HEK293 (cell line): ENCODE results near the gene SBF2.

Experiments
- GLIS2 ChIP-seq: fragments of 450-650 bp; formaldehyde crosslinking; IDR thresholded peaks from 2 replicates; pipeline ENCODE4 v1.5.1; 2016; ENCODE audit warnings: missing biosample characterization, missing genetic modification characterization
- RBAK ChIP-seq: fragments of 450-650 bp; formaldehyde crosslinking; IDR thresholded peaks from 2 replicates; pipeline ENCODE4 v1.5.1; 2016; ENCODE audit warnings: missing biosample characterization, missing genetic modification characterization
- SP7 ChIP-seq: fragments of 450-650 bp; formaldehyde crosslinking; IDR thresholded peaks from 2 replicates; pipeline ENCODE4 v1.5.1; 2016; ENCODE audit warnings: missing biosample characterization, missing genetic modification characterization
- TRIM28 ChIP-seq: IDR thresholded peaks from 2 replicates; pipeline ENCODE4 v1.6.1; 2011; ENCODE audit warnings: low read length, control low read depth, borderline replicate concordance
- ZBTB8A ChIP-seq: fragments of 450-650 bp; formaldehyde crosslinking; IDR thresholded peaks from 2 replicates; pipeline ENCODE4 v1.5.1; 2016; ENCODE audit warnings: missing biosample characterization, missing genetic modification characterization
- ZIC2 ChIP-seq: fragments of 450-650 bp; formaldehyde crosslinking; IDR thresholded peaks from 2 replicates; pipeline ENCODE4 v1.5.1; 2016; ENCODE audit warnings: missing biosample characterization, missing genetic modification characterization
- ZNF114 ChIP-seq: fragments of 450-650 bp; formaldehyde crosslinking; IDR thresholded peaks from 2 replicates; pipeline ENCODE4 v1.5.0; 2017; ENCODE audit warnings: missing biosample characterization, missing genetic modification characterization
- ZNF133 ChIP-seq: fragments of 450-650 bp; formaldehyde crosslinking; IDR thresholded peaks from 2 replicates; pipeline ENCODE4 v1.5.1; 2016; ENCODE audit warnings: missing biosample characterization, missing genetic modification characterization
- ZNF140 ChIP-seq: fragments of 450-650 bp; formaldehyde crosslinking; IDR thresholded peaks from 2 replicates; pipeline ENCODE4 v1.5.1; 2016; ENCODE audit warnings: missing biosample characterization, missing genetic modification characterization
- ZNF169 ChIP-seq: fragments of 450-650 bp; formaldehyde crosslinking; IDR thresholded peaks from 2 replicates; pipeline ENCODE4 v1.5.1; 2016; ENCODE audit warnings: missing biosample characterization, missing genetic modification characterization
- ZNF174 ChIP-seq: fragments of 450-650 bp; formaldehyde crosslinking; IDR thresholded peaks from 2 replicates; pipeline ENCODE4 v1.5.0; 2017; ENCODE audit warnings: missing biosample characterization, mild to moderate bottlenecking, missing genetic modification characterization
- ZNF311 ChIP-seq: fragments of 450-650 bp; formaldehyde crosslinking; IDR thresholded peaks from 2 replicates; pipeline ENCODE4 v1.5.1; 2017; ENCODE audit warnings: missing biosample characterization, missing genetic modification characterization, borderline replicate concordance
- ZNF37A ChIP-seq: fragments of 450-650 bp; IDR thresholded peaks from 2 replicates; pipeline ENCODE4 v1.5.1; 2018; ENCODE audit warnings: missing biosample characterization, missing genetic modification characterization
- ZNF404 ChIP-seq: fragments of 450-650 bp; formaldehyde crosslinking; IDR thresholded peaks from 2 replicates; pipeline ENCODE4 v1.5.1; 2017; ENCODE audit warnings: missing biosample characterization, missing genetic modification characterization
- ZNF423 ChIP-seq: fragments of 450-650 bp; formaldehyde crosslinking; IDR thresholded peaks from 2 replicates; pipeline ENCODE4 v1.5.1; 2016; ENCODE audit warnings: missing biosample characterization, missing genetic modification characterization
- ZNF626 ChIP-seq: fragments of 450-650 bp; sonication (Bioruptor Pico); formaldehyde crosslinking; IDR thresholded peaks from 2 replicates; pipeline ENCODE4 v1.5.1; 2018; ENCODE audit warnings: missing biosample characterization, missing genetic modification characterization, inconsistent platforms
- ZNF677 ChIP-seq: fragments of 450-650 bp; IDR thresholded peaks from 2 replicates; pipeline ENCODE4 v1.5.0; 2018; ENCODE audit warnings: missing biosample characterization, mild to moderate bottlenecking, missing genetic modification characterization, moderate library complexity
- ZNF701 ChIP-seq: fragments of 450-650 bp; formaldehyde crosslinking; IDR thresholded peaks from 2 replicates; pipeline ENCODE4 v1.5.1; 2016; ENCODE audit warnings: missing biosample characterization, missing genetic modification characterization
- ZSCAN16 ChIP-seq: fragments of 450-650 bp; formaldehyde crosslinking; IDR thresholded peaks from 2 replicates; pipeline ENCODE4 v1.5.1; 2016; ENCODE audit warnings: missing biosample characterization, missing genetic modification characterization
- TF ChIP-seq, protein P1 (sequence below): fragments of 450-650 bp; formaldehyde crosslinking; conservative IDR thresholded peaks from 2 replicates; pipeline ENCODE4 v1.5.1; 2016; ENCODE audit warnings: low read depth, missing biosample characterization, missing genetic modification characterization
- TF ChIP-seq, protein P2 (sequence below): fragments of 450-650 bp; formaldehyde crosslinking; IDR thresholded peaks from 2 replicates; pipeline ENCODE4 v1.5.1; 2016; ENCODE audit warnings: missing biosample characterization, missing genetic modification characterization
- TF ChIP-seq, protein P3 (sequence below): fragments of 450-650 bp; formaldehyde crosslinking; IDR thresholded peaks from 2 replicates; pipeline ENCODE4 v1.5.1; 2016; ENCODE audit warnings: missing biosample characterization, missing genetic modification characterization
- TF ChIP-seq, protein P4 (sequence below): fragments of 450-650 bp; formaldehyde crosslinking; IDR thresholded peaks from 2 replicates; pipeline ENCODE4 v1.5.1; 2017; ENCODE audit warnings: missing biosample characterization, missing genetic modification characterization
- TF ChIP-seq, protein P5 (sequence below): fragments of 450-650 bp; formaldehyde crosslinking; IDR thresholded peaks from 2 replicates; pipeline ENCODE4 v1.5.1; 2016; ENCODE audit warnings: missing biosample characterization, missing genetic modification characterization, borderline replicate concordance
- TF ChIP-seq, protein P6 (sequence below): fragments of 450-650 bp; IDR thresholded peaks from 2 replicates; pipeline ENCODE4 v1.5.1; 2018; ENCODE audit warnings: missing biosample characterization, mild to moderate bottlenecking, missing genetic modification characterization

Gene SBF2

DNA sequence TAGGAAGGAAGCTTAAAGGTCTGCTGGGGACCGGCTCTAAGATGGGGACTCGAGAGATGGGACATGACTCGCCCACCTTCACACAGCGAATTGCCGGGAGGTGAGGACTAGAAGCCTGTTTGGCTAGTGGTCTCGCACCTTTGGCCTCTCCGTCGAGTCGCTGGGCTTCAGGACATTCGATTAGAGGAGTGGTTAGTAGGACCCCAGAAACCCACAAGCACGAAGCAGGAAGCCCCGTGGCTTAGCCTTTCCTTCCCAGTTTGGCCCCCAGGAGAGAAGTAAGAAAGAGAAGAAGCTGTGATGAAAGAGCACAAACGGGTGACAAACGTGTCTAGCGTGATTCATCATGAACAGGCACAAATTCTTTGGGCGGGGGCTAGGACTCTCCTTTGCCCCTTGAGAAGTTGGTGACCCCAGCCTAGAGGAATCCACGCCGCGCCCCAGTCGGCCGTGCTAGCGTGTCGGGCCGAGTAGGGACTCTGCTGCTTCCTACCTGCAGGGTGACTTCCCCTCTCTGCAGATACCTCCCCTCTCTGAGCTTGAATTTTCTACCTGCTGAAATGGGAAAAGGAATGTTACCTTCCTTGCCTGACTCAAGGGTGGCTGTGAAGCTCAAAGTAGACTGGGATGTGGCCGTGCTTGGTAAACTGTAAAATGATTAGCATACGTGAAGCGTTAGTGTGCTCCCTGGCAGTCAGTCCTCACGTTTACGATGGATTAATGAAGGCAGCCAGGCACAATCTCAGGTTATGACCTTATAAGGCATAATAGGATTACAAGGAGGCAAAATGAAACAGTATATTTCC lies 9.7 kb upstream of the SBF2 start (continued):
- TF ChIP-seq, protein P1, sequence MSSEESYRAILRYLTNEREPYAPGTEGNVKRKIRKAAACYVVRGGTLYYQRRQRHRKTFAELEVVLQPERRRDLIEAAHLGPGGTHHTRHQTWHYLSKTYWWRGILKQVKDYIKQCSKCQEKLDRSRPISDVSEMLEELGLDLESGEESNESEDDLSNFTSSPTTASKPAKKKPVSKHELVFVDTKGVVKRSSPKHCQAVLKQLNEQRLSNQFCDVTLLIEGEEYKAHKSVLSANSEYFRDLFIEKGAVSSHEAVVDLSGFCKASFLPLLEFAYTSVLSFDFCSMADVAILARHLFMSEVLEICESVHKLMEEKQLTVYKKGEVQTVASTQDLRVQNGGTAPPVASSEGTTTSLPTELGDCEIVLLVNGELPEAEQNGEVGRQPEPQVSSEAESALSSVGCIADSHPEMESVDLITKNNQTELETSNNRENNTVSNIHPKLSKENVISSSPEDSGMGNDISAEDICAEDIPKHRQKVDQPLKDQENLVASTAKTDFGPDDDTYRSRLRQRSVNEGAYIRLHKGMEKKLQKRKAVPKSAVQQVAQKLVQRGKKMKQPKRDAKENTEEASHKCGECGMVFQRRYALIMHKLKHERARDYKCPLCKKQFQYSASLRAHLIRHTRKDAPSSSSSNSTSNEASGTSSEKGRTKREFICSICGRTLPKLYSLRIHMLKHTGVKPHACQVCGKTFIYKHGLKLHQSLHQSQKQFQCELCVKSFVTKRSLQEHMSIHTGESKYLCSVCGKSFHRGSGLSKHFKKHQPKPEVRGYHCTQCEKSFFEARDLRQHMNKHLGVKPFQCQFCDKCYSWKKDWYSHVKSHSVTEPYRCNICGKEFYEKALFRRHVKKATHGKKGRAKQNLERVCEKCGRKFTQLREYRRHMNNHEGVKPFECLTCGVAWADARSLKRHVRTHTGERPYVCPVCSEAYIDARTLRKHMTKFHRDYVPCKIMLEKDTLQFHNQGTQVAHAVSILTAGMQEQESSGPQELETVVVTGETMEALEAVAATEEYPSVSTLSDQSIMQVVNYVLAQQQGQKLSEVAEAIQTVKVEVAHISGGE (tag by site-specific recombination) = no peak; the same call in 1 of the 2 replicates
- TF ChIP-seq, protein P2, sequence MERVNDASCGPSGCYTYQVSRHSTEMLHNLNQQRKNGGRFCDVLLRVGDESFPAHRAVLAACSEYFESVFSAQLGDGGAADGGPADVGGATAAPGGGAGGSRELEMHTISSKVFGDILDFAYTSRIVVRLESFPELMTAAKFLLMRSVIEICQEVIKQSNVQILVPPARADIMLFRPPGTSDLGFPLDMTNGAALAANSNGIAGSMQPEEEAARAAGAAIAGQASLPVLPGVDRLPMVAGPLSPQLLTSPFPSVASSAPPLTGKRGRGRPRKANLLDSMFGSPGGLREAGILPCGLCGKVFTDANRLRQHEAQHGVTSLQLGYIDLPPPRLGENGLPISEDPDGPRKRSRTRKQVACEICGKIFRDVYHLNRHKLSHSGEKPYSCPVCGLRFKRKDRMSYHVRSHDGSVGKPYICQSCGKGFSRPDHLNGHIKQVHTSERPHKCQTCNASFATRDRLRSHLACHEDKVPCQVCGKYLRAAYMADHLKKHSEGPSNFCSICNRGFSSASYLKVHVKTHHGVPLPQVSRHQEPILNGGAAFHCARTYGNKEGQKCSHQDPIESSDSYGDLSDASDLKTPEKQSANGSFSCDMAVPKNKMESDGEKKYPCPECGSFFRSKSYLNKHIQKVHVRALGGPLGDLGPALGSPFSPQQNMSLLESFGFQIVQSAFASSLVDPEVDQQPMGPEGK = peak; percentile 51
- TF ChIP-seq, protein P3, sequence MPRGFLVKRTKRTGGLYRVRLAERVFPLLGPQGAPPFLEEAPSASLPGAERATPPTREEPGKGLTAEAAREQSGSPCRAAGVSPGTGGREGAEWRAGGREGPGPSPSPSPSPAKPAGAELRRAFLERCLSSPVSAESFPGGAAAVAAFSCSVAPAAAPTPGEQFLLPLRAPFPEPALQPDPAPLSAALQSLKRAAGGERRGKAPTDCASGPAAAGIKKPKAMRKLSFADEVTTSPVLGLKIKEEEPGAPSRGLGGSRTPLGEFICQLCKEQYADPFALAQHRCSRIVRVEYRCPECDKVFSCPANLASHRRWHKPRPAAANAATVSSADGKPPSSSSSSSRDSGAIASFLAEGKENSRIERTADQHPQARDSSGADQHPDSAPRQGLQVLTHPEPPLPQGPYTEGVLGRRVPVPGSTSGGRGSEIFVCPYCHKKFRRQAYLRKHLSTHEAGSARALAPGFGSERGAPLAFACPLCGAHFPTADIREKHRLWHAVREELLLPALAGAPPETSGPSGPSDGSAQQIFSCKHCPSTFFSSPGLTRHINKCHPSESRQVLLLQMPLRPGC = no peak
- TF ChIP-seq ZSCAN16 (tag by site-specific recombination) = no peak
- no peak for TF ChIP-seq ZNF37A (tag by site-specific recombination)
- TF ChIP-seq ZNF140 (tag by site-specific recombination) = no peak
- TF ChIP-seq ZNF677 (tag by site-specific recombination) = no peak
- peak; percentile 22; the same call in 1 of the 2 replicates for TF ChIP-seq SP7 (tag by site-specific recombination)
- TF ChIP-seq ZNF404 (tag by site-specific recombination) = no peak
- no peak for TF ChIP-seq RBAK
- no peak for TF ChIP-seq ZBTB8A (tag by site-specific recombination)
- TF ChIP-seq ZNF311 (tag by site-specific recombination) = no peak
- TF ChIP-seq, protein P4, sequence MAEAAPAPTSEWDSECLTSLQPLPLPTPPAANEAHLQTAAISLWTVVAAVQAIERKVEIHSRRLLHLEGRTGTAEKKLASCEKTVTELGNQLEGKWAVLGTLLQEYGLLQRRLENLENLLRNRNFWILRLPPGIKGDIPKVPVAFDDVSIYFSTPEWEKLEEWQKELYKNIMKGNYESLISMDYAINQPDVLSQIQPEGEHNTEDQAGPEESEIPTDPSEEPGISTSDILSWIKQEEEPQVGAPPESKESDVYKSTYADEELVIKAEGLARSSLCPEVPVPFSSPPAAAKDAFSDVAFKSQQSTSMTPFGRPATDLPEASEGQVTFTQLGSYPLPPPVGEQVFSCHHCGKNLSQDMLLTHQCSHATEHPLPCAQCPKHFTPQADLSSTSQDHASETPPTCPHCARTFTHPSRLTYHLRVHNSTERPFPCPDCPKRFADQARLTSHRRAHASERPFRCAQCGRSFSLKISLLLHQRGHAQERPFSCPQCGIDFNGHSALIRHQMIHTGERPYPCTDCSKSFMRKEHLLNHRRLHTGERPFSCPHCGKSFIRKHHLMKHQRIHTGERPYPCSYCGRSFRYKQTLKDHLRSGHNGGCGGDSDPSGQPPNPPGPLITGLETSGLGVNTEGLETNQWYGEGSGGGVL (tag by site-specific recombination) = no peak
- no peak for TF ChIP-seq ZNF169
- TF ChIP-seq GLIS2 (tag by site-specific recombination) = 0 out of 2 replicates have a peak, but pooled peaks have one; percentile 19
- TF ChIP-seq, protein P5, sequence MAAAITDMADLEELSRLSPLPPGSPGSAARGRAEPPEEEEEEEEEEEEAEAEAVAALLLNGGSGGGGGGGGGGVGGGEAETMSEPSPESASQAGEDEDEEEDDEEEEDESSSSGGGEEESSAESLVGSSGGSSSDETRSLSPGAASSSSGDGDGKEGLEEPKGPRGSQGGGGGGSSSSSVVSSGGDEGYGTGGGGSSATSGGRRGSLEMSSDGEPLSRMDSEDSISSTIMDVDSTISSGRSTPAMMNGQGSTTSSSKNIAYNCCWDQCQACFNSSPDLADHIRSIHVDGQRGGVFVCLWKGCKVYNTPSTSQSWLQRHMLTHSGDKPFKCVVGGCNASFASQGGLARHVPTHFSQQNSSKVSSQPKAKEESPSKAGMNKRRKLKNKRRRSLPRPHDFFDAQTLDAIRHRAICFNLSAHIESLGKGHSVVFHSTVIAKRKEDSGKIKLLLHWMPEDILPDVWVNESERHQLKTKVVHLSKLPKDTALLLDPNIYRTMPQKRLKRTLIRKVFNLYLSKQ = no peak
- TF ChIP-seq, protein P6, sequence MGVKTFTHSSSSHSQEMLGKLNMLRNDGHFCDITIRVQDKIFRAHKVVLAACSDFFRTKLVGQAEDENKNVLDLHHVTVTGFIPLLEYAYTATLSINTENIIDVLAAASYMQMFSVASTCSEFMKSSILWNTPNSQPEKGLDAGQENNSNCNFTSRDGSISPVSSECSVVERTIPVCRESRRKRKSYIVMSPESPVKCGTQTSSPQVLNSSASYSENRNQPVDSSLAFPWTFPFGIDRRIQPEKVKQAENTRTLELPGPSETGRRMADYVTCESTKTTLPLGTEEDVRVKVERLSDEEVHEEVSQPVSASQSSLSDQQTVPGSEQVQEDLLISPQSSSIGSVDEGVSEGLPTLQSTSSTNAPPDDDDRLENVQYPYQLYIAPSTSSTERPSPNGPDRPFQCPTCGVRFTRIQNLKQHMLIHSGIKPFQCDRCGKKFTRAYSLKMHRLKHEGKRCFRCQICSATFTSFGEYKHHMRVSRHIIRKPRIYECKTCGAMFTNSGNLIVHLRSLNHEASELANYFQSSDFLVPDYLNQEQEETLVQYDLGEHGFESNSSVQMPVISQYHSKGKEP = no peak
- peak; percentile 28; the same call in 1 of the 2 replicates for TF ChIP-seq ZIC2 (tag by site-specific recombination)
- TF ChIP-seq ZNF701 (tag by site-specific recombination) = no peak
- no peak for TF ChIP-seq ZNF133 (tag by site-specific recombination)
- TF ChIP-seq ZNF114 (tag by site-specific recombination) = no peak
- TF ChIP-seq ZNF174 = no peak
- no peak for TF ChIP-seq TRIM28
- no peak for TF ChIP-seq ZNF423
- no peak for TF ChIP-seq ZNF626 (tag by site-specific recombination)
